Gastrocnemius medialis (tissue), 4 donors: ENCODE results near the gene KIF16B. TPM values are rescaled to one million over a fixed set of nuclear protein-coding genes. Genes with fewer than 3 reads are reported as not detected.

Experiments used
- ATAC-seq, 2 donors: fragments of 150-250 bp; one replicate each; pipeline ENCODE4 v1.9.1; 2016
- DNase-seq, 2 donors: peaks; one replicate each; pipeline ENCODE4 v3.0.0-alpha.2; 2019
- H3K27ac ChIP-seq, 4 donors: fragments of 200-600 bp; sonication (generic); 1 replicate in 1 of 4; 2 replicates in 3 of 4; pipeline ENCODE4 v1.5.1; 2016 to 2018; ENCODE audit warnings: mild to moderate bottlenecking in 2 of 4, moderate library complexity in 1 of 4
- H3K27me3 ChIP-seq, 3 donors: fragments of 200-600 bp; sonication (generic) in 2 of 3; 1 replicate in 1 of 3; 2 replicates in 2 of 3; pipeline versions ENCODE4 v1.5.1 to v1.6.0; 2016 to 2019; ENCODE audit warnings: mild to moderate bottlenecking in 1 of 3, moderate library complexity in 1 of 3
- H3K36me3 ChIP-seq, 2 donors: fragments of 200-600 bp; sonication (generic) in 1 of 2; one replicate each; pipeline ENCODE4 v1.5.1; 2017 to 2018
- H3K4me1 ChIP-seq, 2 donors: fragments of 200-600 bp; sonication (generic) in 1 of 2; one replicate each; pipeline ENCODE4 v1.5.1; 2016 to 2017; ENCODE audit warnings: mild to moderate bottlenecking in 2 of 2
- H3K4me3 ChIP-seq, 4 donors: fragments of 200-600 bp; sonication (generic) in 3 of 4; 1 replicate in 1 of 4; 2 replicates in 3 of 4; pipeline ENCODE4 v1.5.1; 2016 to 2019; ENCODE audit warnings: mild to moderate bottlenecking in 2 of 4
- H3K9me3 ChIP-seq, 3 donors: fragments of 200-600 bp; sonication (generic) in 2 of 3; 1 replicate in 1 of 3; 2 replicates in 2 of 3; pipeline ENCODE4 v1.5.1; 2016 to 2019
- CTCF ChIP-seq, 5 experiments: fragments of 450-650 bp in 3 of 5; fragments of 200-600 bp in 2 of 5; sonication (generic) in 2 of 5; IDR thresholded peaks in 4 of 5; conservative IDR thresholded peaks in 1 of 5; 1 replicate in 4 of 5; 2 replicates in 1 of 5; pipeline ENCODE4 v1.5.1; 2016 to 2019; ENCODE audit warnings: antibody characterized with exemption in 5 of 5, mild to moderate bottlenecking in 3 of 5, moderate library complexity in 3 of 5
- POLR2A ChIP-seq, 2 donors: fragments of 450-650 bp; IDR thresholded peaks; one replicate each; pipeline ENCODE4 v1.6.1; 2017; ENCODE audit warnings: antibody characterized with exemption in 2 of 2, mild to moderate bottlenecking in 2 of 2, moderate library complexity in 2 of 2
- in situ Hi-C, 4 donors: fragments of 200-750 bp; cut with MboI; loops; one replicate each; pipeline versions ENCODE4 v1.15.0 to v1.8.0; 2017; ENCODE audit warnings: low sequenced_read_pairs in 4 of 4
- intact Hi-C: fragments of 100-400 bp; cut with DNase I; formaldehyde crosslinking; loops from one replicate; pipeline ENCODE4 v1.15.1; 2023; ENCODE audit warnings: low total_unique reads
- total RNA-seq, 4 donors: library from RNA; depleted of rRNA; stranded (reverse); fragments of >200 nt; gene quantifications; one replicate each; pipeline versions ENCODE4 v1.1.0 to v1.2.3, GENCODE V29; 2016

Gene KIF16B
- total RNA-seq, 4 donors from 2014 or later = 13.4 to 23.9 (median 20.0) TPM

DNA sequence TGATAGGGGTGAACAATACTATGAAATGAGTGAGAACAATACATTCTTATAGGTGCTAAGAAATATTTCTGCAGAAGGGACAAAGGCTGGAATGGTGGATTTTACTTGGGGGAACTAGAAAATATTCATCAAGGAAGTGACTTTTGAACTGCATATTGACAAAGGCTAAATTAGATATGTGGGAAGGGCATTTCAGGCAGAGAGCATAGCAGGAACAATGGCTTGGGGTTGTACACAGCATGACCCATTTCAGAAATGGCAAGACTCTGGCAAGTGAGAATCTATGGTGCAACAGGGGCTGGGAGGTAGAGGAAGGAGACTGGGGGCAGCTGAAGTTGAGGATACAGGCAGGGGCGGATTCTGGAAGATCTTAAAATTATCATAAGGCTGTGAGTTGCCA lies 46.7 kb upstream of the KIF16B start:
- DNase-seq (no peak), ATAC-seq (no peak)
- Histone ChIP-seq H3K36me3 (no peaks in the 10 kb centered on the region), H3K4me3 (no peak overlapping the region), H3K27me3 (no peaks in the 10 kb centered on the region), H3K4me1 (no peaks in the 10 kb centered on the region), H3K9me3 (no peaks in the 10 kb centered on the region), H3K27ac (no peak overlapping the region)
- TF ChIP-seq CTCF (IDR thresholded peaks at IDR 0.05 in 4 of 5, conservative IDR thresholded peaks at IDR 0.05 in 1 of 5) (no peak), POLR2A (IDR thresholded peaks at IDR 0.05) (no peak)
- intact Hi-C loops = no loop called here
- in situ Hi-C loops = loop anchor here in 1 of 4 donors (25.0 kb wide), 1 partner anchor 92 kb away; no protein-coding TSS in a partner anchor

DNA sequence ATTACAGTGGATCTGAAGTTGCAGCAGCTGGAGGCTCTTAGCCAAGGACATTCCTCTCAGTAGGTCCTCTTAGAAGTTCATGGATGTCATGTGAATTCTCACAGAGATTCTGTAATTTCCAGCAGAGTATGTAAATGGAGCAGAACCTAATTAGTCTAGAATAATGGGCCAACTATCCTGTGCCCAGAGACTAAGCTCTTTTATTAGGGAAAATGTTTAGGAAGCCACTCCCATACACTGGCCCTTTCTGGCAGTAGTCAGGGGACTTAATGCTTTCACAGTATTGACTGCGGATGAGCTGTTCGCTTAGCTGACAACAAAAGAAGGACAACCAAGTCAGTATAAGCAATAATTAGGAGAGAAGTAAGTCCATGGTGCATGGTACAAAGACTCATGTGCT lies 43.8 kb upstream of the KIF16B start:
- in situ Hi-C loops = loop anchor here in 1 of 4 donors (25.0 kb wide), 1 partner anchor 95 kb away; no protein-coding TSS in a partner anchor
- ATAC-seq = no peak
- intact Hi-C loops = no loop called here

GRCh38 chr20:16616317-16616716 lies 43.1 kb upstream of the KIF16B start:
- TF ChIP-seq CTCF (IDR thresholded peaks at IDR 0.05 in 4 of 5, conservative IDR thresholded peaks at IDR 0.05 in 1 of 5) (no peak), POLR2A (IDR thresholded peaks at IDR 0.05) (no peak)
- Histone ChIP-seq H3K36me3 (no peaks in the 10 kb centered on the region), H3K27ac (no peak overlapping the region), H3K4me3 (no peak overlapping the region), H3K9me3 (no peaks in the 10 kb centered on the region), H3K27me3 (no peaks in the 10 kb centered on the region), H3K4me1 (no peaks in the 10 kb centered on the region)
- intact Hi-C loops = no loop called here
- ATAC-seq (no peak), DNase-seq (no peak)
- in situ Hi-C loops = loop anchor here in 1 of 4 donors (25.0 kb wide), 1 partner anchor 96 kb away; no protein-coding TSS in a partner anchor

More for the DNA sequence above, 43.8 kb upstream of the KIF16B start:
- H3K27me3 ChIP-seq = no peaks in the 10 kb centered on the region
- H3K9me3 ChIP-seq = no peaks in the 10 kb centered on the region
- no peaks in the 10 kb centered on the region for H3K36me3 ChIP-seq
- H3K4me1 ChIP-seq = no peaks in the 10 kb centered on the region
- TF ChIP-seq CTCF (IDR thresholded peaks at IDR 0.05 in 4 of 5, conservative IDR thresholded peaks at IDR 0.05 in 1 of 5) = no peak
- no peak for TF ChIP-seq POLR2A (IDR thresholded peaks at IDR 0.05)
- no peak for DNase-seq
- no peak overlapping the region for H3K4me3 ChIP-seq
- no peak overlapping the region for H3K27ac ChIP-seq

GRCh38 chr20:16615199-16615598 lies 42.0 kb upstream of the KIF16B start:
- Histone ChIP-seq H3K27ac (no peak overlapping the region), H3K36me3 (no peaks in the 10 kb centered on the region), H3K9me3 (no peaks in the 10 kb centered on the region), H3K4me3 (no peak overlapping the region), H3K27me3 (no peaks in the 10 kb centered on the region), H3K4me1 (no peaks in the 10 kb centered on the region)
- TF ChIP-seq CTCF (IDR thresholded peaks at IDR 0.05 in 4 of 5, conservative IDR thresholded peaks at IDR 0.05 in 1 of 5) (no peak), POLR2A (IDR thresholded peaks at IDR 0.05) (no peak)
- ATAC-seq = no peak
- intact Hi-C loops (no loop called here), in situ Hi-C loops (loop anchor here in 1 of 4 donors (25.0 kb wide), 1 partner anchor 97 kb away; no protein-coding TSS in a partner anchor)
- no peak for DNase-seq

- H3K27ac ChIP-seq = no peak overlapping the region
- intact Hi-C loops = no loop called here
- in situ Hi-C loops = loop anchor here in 1 of 4 donors (25.0 kb wide), 1 partner anchor 98 kb away; no protein-coding TSS in a partner anchor
- DNase-seq = no peak
- H3K4me3 ChIP-seq = no peak overlapping the region
- TF ChIP-seq CTCF (IDR thresholded peaks at IDR 0.05 in 4 of 5, conservative IDR thresholded peaks at IDR 0.05 in 1 of 5) (no peak), POLR2A (IDR thresholded peaks at IDR 0.05) (no peak)
- H3K36me3 ChIP-seq = no peaks in the 10 kb centered on the region
- ATAC-seq = no peak
- no peaks in the 10 kb centered on the region for H3K27me3 ChIP-seq
- no peaks in the 10 kb centered on the region for H3K4me1 ChIP-seq
- no peaks in the 10 kb centered on the region for H3K9me3 ChIP-seq
Observed at GRCh38 chr20:16613954-16614353, 40.7 kb upstream of the KIF16B start.
